M059J (cell line): ENCODE measurements around the gene SPAG16. TPM values are rescaled to one million over a fixed set of nuclear protein-coding genes. Genes with fewer than 3 reads are reported as not detected.
A peak's percentile ranks its signal among the peaks of the same experiment; 100 is the strongest.
"Not testable (repeated sequence)": the region's sequence is repeated elsewhere in the genome, so short reads cannot be mapped to it uniquely, and the experiment has no call there.

Experiments used
- DNase-seq: peaks from one replicate; pipeline ENCODE4 v3.0.0-alpha.2; 2012; ENCODE audit warnings: low read depth
- total RNA-seq: library from RNA; depleted of rRNA; stranded (reverse); fragments of >200 nt; shearing (Covaris generic); gene quantifications from 2 replicates; pipeline ENCODE4 v1.2.3, GENCODE V29; 2014

The SPAG16 gene
- total RNA-seq, 1 experiment from 2014 or later = 37.8 TPM

DNA sequence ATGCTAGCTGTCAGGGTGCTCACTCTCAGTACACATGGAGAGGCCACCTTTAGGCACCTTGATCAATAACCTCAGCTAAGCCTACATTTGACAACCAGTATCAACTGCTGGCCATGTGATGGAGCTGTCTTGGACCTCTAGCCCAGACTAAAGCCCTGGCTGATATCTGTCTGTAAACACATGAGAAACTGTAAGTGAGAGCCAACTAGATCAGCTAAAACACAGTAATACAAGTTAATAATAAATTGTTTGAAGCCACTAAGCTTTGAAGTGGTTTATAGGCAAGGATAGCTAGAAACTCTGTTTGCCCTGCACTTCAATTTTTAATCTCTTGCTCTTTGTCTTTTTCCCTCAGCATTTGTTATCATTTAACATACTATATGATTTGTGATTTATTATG lies 407.1 kb downstream of the SPAG16 start:
- DNase-seq = no peak

DNA sequence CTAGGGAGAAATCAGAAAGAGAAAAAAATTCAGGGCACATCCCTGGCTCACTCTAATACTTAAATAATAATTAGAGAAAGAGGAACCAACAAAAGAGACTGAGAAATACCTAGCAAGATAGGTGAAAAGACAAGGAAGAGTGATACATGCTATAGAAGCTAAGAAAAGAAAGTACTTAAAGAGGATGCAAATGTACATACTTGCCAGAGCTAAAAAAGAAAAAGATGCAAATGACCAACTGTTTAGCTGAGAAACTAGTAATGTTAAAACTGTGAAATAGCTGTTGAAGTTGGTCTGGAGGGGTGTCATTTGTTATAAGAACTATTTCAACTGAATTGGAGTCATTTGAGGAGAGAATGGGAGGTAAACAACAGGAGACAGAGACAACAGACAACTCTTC lies 412.2 kb downstream of the SPAG16 start:
- no peak for DNase-seq

DNA sequence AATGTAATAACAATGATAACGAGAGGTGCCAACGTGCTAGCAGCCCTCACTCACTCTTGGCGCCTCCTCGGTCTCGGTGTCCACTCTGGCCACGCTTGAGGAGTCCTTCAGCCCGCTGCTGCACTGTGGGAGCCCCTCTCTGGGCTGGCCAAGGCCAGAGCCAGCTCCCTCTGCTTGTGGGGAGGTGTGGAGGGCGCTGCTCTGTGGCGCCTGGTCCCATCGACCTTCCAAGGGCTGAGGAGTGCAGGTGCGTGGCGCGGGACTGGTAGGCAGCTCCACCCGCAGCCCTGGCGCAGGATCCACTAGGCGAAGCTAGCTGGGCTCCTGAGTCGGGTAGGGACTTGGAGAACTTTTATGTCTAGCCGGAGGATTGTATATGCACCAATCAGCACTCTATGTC lies 417.1 kb downstream of the SPAG16 start:
- DNase-seq = not testable (repeated sequence)

DNA sequence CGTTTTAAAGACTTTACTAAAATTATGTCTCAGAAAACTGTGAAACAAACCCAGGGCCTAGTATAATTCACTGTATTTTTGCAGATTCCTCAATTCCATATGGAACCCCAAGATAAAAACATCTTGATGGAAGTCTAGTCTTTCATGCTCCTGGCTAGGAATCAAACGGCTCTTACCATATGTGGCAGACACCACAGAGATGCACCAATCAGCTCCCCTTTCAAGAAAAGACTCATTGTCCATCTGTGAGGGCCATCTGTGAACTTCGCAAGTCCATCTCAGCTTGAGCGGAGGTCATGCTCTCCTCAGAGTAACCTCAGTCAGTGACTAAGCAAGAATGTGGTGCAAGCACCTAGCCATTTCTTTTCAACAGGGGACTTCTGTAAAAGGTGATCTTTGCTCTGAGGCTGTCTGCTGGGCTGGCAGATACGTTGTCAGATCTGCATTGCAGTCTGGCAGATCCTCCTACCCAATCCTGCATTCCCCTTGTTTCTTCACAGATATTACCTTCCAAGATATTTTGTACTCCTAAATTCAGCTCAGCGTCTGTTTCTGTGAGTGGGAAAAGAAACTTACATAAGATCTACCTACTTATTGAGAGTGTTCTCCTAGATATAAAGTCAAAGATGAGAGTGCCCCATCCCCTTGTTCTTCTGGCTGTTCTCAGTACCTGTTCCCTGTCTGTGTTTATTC lies 419.3 kb downstream of the SPAG16 start:
- no peak for DNase-seq

DNA sequence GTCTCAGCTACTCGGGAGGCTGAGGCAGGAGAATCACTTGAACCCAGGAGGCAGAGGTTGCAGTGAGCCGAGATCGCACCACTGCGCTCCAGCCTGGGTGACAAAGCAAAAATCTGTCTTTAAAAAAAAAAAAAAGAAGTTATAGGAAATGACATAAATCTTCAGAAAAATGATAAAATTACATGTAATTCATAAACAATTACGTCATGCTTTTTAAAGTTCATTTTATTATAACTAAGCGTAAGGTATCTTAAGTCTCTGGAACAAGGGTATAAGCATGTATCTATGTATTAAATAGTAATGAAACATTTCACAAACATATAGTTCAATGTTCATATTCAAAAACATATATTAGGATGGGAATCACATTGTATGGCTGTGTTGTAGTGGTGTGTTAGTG lies 425.9 kb downstream of the SPAG16 start:
- DNase-seq = no peak

DNA sequence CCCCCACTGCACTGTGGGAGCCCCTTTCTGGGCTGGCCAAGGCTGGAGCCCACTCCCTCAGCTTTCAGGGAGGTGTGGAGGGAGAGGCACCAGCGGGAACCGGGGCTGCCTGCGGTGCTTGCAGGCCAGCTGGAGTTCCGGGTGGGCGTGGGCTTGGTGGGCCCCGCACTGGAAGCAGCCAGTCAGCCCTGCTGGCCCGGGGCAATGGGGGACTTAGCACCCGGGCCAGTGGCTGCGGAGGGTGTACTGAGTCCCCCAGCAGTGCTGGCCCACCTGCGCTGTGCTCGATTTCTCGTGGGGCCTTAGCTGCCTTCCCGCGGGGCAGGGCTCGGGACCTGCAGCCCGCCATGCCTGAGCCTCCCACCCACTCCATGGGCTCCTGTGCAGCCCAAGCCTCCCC lies 434.1 kb downstream of the SPAG16 start:
- DNase-seq = not testable (repeated sequence)

DNA sequence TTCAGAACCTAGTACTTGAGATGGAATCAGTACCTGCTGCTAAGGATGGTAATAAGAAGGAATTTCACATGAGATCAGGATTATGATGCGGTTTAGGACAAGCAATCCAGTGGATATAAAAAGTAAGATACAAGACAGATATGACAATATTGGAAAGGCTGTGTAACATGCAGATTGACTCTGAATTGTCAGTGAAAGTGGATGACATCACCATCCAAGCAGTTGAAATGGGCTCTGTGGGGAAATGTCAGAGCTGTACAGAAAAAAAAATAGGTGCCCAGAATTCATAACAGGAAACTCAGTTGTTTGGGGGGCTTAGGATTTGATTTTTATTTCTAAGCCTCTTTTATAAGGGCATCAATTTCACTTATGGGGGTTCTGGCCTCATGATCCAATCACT lies 438.3 kb downstream of the SPAG16 start:
- DNase-seq = peak; percentile 7

DNA sequence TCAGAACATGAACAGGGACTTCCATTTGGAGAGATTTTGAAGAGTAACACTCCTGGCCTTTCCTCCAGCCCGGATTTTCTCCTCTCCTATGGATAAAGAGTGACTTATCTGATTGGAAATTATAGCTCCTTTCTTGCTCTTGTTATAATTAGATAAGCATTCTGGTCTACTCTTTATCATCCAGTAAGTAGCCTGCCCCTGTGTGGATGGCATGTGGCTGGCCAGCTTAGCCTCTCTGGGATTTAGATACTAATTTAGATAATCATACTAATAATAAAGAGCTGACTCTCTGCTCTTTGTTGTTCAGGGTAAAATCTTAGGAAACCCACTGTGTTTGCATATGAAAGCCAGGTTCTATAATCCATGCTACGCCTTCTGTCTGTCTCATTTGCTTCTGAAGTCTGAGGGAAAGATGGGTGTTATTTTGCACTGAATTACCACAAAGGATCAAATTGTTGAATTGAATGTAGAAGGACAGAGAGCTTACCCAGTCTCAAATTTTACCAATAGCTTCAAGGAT lies 438.8 kb downstream of the SPAG16 start:
- no peak for DNase-seq

DNA sequence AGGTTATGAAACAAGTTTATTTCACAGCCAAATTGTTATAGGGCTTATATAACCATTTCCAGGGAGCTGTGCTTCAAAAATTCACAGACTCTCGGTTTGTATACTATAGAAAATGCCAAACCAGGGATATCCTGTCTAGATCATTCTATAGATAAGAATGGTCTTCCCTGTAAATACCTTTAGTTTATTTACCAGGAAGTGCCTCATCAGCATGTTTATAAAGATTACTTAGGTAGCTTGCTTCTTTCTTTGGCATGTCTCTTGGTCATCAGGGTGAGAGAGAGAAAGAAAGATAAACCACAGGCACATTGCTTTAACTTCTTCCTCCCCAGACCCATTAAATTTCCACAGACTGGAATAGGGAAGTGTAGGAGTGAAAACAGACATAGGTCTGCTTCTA lies 439.4 kb downstream of the SPAG16 start:
- DNase-seq = no peak

DNA sequence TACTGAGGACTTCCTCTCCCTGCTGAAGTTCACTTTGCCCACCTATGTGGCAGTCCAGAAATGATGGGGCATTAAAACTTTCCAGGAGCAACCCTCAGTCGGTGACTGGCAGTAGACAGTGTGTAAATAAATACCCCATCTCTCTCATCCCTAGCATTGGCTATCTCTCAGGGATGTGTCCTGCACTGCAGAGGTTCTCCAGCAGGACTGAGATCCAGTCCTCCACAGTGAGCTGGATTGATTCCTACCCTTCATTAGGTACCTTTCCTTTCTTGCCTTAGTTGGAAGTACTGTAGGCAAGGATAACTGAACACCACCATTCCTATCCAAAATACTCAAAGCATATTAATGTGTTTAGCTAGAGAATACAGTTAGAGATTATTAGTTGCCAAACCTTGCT lies 441.8 kb downstream of the SPAG16 start:
- DNase-seq = no peak

DNA sequence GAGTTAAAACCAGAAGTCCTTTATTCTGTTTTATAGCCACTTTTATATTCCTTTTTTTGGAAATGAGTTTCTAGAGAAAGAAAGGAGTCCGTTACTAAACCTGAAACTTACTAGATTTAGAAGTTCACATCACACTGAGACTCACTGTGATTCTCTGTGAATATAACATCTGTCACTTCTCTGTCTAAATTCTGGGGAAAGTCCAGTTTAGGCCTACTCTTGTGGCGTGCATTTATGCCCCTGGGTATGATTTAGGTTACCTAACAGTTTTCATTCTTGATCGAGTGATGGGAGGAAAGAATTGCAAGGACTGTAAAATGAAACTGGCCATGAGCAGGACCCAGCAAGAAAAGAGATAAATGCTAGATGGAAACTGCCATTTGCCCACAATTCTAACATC lies 449.6 kb downstream of the SPAG16 start:
- no peak for DNase-seq

DNA sequence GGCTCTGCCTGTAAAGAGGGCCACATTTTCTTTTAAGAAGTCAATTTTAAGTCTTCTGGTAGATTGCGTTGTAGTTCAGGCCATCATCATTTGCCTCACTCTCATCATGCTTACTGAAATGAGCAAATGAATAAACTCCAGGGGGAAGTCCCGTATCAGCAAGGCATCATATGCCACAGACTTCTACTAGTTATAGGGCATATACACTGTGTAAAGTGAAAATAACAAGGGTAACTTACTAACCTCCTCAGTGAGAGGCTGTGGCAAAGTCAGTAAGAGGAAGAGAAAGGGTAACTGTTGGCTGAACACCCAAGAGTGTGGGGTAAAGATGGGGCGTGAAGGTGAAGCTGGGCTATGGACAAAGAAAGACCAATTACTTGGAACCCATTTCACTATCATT lies 456.2 kb downstream of the SPAG16 start:
- DNase-seq = no peak

DNA sequence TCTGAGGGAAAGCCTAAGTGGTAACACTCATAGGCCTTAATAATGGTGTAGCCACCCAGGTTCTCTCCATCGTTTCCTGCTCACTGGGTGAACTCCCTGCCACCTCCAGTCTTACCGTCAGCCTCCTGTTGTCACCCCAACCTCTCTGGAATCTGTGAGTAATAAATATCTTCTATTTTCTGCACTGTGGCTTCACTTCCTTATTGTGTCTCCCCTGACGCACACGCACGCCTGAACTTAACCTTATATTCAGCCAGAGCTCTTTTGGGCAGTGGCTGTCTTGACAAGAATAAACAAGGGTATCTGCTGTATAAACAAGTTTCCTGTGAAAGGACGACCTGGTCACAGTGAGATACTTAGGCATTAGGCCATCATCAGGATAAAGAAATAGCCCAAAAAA lies 467.2 kb downstream of the SPAG16 start:
- peak; percentile 27 for DNase-seq

DNA sequence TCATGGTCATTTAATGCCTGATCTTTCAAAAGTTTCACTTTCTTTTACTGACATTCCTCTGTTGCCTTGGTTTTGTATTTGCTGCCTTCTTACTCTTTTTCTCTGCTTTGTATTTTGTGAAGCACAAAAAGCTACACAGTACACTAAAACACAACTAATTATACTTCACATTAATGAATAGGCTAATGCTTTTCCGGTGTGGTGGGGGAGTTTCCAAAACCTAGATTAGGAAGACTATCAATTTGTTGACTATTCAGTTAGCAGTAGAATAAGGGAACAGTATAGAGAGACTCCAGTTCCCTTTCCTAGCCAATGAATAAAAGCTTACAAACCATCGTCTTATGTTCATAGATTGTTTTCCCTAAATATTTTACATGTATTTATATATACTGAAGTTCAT lies 468.3 kb downstream of the SPAG16 start:
- DNase-seq = no peak

DNA sequence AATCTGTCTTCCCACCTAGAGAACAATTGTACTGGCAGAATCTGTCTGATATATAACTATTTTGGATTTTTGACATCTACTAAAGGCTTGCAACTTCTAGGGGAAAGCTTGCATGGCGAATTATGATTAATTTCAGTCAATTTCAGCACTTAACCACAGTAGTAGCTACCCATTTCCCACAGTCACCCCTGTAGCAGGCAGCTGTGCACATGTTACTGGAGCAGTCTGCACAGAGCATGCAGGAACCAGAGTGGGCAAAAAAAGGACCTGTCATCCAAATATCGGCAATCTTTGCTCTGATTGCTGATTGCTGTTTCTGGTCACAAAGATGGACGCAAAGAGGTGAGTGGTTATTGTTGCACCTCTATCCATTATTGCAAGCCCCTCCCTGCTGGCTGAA lies 473.3 kb downstream of the SPAG16 start:
- DNase-seq = no peak

DNA sequence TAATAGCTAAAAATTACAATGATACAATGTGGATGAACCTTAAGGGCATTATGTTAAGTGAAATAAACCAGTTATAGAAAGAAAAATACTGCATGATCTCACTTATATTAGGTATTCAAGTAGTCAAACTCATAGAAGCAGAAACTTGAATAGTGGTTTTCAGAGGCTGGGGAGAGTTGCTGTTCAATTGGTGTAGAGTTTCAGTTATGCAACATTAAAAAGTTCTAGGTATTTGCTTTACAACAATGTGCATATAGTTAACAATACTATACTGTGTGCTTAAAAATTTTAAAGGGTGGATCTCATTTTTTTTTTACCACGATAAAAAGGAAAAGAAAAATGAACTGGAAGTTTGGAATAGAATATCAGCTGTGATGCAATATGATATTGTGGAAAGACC lies 479.1 kb downstream of the SPAG16 start:
- DNase-seq = no peak

DNA sequence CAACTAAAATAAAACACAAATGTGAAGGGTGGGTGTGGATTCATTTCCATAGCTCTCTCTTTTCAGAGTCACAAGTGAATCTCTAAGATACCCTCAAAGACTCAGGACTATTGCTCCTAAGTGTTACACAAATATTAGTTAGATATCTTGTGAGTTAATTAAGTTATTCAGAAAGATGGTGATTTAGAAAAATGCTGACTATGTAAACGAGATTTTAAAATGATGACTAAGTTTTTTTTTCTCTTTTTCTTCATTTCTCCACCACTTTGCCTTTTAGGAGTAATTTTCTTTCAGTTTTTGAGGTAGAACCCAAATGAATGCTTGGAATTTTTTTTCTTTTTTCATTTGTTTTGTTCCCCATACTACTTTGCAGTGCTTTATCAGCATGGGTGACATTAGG lies 479.7 kb downstream of the SPAG16 start:
- no peak for DNase-seq

DNA sequence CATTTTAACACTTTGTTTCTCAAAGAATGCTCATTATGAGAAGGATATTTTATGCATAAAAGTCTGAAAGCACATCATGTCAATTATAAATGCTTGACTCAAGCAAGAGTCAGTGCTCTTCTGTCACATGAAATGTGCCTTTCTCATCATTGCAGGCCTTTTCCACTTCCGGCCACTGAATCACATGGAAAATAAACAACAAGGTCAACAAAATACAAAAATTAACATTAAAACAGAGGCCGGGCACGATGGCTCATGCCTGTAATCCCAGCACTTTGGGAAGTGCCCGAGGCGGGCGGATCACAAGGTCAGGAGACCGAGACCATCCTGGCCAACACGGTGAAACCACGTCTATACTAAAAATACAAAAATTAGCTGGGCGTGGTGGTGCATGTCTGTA lies 480.6 kb downstream of the SPAG16 start:
- peak; percentile 76 for DNase-seq

DNA sequence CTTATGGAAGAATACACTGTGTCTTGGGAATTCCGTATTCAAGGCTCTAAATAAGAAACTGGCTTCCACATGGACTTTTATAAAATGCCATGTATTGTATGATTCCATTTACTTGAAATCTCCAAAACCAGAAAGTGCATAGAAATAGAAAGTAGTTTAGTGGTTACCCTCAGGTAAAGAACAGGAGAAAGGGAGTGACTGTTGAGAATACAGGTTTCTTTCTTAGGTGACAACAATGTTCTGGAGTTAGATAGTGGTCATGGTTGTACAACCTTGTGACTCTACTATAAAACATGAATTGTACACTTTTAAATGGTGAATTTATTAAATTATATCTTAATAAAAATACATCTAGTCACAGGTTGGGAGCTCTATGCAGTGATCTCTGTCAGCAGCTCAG lies 481.8 kb downstream of the SPAG16 start:
- DNase-seq = no peak

DNA sequence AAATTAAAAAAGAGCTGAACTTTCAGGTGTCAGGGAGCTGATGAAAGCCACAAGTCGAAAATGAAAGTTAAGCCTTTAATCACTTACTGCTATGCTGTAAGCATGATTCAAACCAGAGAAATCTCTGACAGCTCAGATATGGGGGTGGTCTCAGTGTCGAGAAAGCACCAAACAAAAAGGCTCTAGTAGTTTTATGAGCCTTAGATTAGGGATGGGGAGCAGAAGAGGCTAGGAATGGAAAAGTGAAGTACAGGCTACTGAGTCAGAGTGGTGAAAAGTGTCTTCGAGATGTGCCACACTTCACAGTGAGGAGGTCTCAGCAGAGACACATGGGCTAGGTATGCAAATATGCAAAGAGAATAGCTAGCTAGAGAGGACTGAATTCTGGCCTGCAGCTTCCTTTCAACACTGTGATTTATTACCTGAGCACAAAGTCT lies 482.2 kb downstream of the SPAG16 start:
- peak; percentile 42 for DNase-seq

DNA sequence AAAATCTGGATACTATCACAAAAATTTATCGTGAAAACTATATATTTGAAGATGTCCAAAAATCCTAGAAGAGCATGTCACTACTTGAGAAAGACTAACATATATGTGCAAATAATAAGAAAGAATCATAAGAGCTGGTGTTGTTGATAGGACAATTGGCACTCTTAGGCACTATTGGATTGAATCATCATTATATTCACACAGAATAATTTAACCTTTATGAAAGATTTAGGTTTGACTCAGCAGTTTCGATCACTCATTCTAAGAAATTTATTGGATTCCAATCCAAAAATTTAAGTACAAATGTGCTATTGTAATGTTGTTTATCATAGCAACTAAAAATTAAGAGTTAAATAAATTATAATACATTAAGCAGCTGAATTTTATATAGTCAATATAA lies 503.6 kb downstream of the SPAG16 start:
- DNase-seq = no peak

DNA sequence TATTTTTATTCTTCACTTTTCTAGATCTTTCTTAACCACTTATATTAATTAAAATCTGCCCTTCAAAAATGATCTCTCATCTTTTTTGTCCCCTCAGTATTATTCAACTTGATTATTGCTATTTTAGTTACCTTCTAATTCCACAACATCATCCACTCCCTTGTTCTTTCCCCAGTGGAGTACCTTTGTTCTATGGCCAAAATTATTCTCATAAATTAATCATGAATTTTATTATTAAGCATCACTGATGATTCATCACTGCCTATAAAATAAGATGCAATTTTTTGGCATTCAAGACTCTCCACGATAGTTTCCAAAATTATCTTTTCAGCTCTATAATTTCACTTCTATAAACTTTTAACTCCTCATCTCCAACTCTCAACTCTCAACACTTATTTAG lies 505.7 kb downstream of the SPAG16 start:
- DNase-seq = no peak

DNA sequence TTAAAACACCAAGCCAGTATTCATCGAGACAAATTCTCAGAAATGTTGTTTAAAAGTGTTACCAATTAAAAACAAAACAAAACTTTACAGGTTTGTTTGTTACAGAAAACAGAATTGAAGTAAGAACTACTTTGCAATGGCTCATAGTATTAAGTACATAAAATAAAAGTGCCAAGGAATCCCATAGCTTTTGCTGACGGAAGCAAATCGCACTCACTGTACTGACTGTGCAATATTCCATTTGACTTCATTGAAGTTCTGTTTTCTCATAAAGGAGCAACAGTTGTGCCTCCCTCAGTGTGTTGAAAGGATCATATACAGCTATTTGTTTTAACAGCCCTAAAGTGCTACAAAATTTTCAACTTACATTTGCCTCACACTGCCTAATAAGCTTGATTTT lies 507.8 kb downstream of the SPAG16 start:
- no peak for DNase-seq

DNA sequence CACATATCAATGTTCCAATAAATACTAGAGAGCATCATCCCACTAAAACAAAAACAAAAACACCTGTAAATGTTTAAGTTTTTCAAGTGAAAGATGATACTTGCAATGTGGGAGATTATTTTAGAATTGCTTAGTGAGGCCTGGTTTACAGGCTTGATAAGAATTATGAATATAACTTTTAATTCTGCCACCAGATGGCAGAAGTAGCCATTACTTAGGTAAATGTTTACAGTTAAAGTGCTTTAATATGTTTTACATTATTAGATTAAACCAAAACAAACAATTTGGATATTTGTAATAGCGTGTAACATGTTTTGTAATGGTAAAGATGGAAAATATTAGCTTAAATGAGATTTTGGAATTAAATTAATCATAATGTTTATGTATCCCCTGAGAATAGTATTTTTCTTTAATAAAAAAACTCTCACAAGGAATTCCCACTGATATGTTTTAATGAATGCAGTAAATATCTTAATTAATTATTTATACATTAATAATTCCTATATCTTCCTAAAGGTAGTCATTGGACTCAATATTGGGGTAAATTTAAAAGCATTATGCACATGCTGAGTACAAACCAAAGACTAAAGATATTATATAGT lies 522.0 kb downstream of the SPAG16 start:
- DNase-seq = peak; percentile 36
